Epithelial cell of prostate (primary cell): Measurements from ENCODE around the gene GPD1.
"Not testable (repeated sequence)": the region's sequence is repeated elsewhere in the genome, so short reads cannot be mapped to it uniquely, and the experiment has no call there.

Source experiments
- DNase-seq: peaks from one replicate; pipeline ENCODE4 v3.0.0-alpha.2; 2011; ENCODE audit warnings: low read depth, low spot score
- H3K27ac ChIP-seq: fragments of 450-650 bp; 2 replicates; pipeline ENCODE4 v1.5.1; 2017; ENCODE audit warnings: mild to moderate bottlenecking

GPD1 gene

GRCh38 chr12:50073206-50073605 is 30.6 kb upstream of the GPD1 start:
- DNase-seq = no peak
- H3K27ac ChIP-seq = no peak overlapping the region

- no peak for DNase-seq
- H3K27ac ChIP-seq = no peak overlapping the region
These were observed 30.1 kb upstream of the GPD1 start for GRCh38 chr12:50073712-50074111.

DNA sequence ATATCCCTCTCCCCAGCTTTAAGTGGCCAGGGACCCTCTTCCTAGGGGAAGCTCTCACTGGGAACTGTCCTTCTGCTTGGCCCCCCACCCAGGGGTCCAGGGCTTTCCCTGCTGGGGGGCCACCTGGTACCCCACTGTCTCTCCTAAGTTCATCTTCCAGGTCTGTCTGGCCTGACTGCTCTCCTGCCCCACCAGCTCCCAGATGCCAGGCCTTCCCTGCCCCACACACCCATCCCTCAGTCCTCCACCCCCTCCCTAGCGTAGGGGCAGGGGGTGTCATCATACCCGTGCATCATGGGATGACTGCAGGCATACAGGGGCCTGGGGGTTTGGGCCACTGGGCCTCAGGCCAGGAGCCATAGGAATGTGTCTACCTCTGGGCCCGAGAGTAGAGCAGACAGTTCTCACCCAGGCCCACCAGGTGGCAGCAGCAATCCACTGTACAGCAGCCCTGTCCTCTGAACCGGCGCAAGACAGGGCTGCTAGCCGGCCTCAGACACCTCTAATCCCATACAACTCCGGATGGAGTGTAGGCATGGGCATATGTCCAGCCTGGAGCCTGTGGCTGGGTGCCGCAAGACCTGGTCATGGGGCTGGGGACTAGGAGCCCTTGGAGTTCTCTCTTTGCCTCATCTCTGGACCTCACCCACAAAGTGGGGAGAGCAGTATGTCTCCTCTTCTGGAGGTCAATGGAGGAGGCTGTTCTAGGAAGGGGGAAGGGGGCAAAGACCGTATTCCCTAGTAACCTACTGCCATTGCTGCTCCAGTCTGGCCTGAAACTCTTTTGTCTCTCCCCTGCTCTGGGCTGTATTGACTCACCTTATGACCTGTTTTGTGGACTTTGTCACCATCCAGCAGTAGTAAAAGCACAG is 28.6 kb upstream of the GPD1 start:
- no peak overlapping the region for H3K27ac ChIP-seq
- no peak for DNase-seq

- no peak for DNase-seq
- H3K27ac ChIP-seq = no peak overlapping the region
These were observed 28.0 kb upstream of the GPD1 start for GRCh38 chr12:50075808-50076170.

GRCh38 chr12:50077099-50077498 is 26.7 kb upstream of the GPD1 start:
- H3K27ac ChIP-seq = no peak overlapping the region
- DNase-seq = no peak

- DNase-seq = no peak
- H3K27ac ChIP-seq = no peak overlapping the region
These were observed 25.5 kb upstream of the GPD1 start for GRCh38 chr12:50078281-50078680.

GRCh38 chr12:50079771-50080170 is 24.0 kb upstream of the GPD1 start:
- no peak for DNase-seq
- H3K27ac ChIP-seq = no peak overlapping the region

- DNase-seq = no peak
- H3K27ac ChIP-seq = no peak overlapping the region
These were observed 22.6 kb upstream of the GPD1 start for GRCh38 chr12:50081096-50081808.

DNA sequence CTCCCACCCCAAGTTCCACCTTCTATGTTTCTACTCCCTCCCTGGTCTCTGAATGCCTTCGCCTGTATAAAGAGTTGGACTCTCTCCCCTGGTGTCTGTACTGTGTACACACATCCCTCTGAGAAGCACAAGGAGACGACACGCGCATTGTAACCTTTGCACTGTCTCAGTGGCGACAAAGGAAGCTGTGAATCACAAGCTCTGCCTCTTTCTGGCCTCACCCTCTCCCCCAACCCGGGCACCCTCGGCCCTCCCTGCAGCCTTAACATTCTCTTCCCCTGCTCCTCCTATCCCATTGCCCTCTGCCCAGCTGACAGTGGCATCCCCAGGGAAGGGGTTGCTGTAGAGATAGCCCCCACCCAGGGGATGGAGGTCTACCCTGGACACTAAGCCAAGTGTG is 21.2 kb upstream of the GPD1 start:
- H3K27ac ChIP-seq = no peak overlapping the region
- DNase-seq = no peak

DNA sequence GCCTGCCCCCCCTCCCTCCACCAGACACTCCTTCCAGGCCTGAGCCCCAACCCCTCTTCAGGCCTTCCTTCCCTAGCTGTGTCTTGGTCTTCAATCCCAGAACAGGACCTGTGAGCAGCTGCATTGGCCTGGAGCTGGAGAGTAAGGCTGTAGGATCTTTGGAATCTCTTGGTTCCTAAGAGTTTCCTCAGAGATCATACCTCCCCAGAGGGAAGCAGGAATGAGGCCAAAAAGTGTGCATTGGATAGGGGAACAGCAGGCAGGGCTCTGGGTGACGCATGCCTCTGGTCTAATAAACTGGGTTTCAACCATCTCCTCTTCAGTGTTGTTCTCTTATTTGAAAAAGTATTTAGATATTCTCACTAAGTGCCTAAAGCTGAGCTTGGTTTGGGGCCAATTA is 20.5 kb upstream of the GPD1 start:
- H3K27ac ChIP-seq = no peak overlapping the region

DNA sequence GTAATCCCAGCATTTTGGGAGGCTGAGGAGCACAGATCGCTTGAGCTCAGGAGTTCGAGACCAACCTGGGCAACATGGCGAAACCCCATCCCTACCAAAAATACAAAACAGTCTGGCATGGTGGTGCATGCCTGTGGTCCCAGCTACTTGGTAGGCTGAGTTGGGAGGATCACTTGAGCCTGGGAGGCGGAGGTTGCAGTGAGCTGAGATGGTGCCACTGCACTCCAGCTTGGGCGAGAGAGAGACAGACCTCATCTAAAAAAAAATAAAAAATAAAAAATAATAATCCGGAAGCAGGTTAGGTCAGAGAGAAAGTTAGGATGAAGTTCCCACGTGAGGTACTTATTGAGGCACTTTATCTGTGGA is 19.4 kb upstream of the GPD1 start:
- DNase-seq = not testable (repeated sequence)
- peak overlapping the region; percentile 100 for H3K27ac ChIP-seq

More for the DNA sequence above, 20.5 kb upstream of the GPD1 start:
- DNase-seq = no peak

DNA sequence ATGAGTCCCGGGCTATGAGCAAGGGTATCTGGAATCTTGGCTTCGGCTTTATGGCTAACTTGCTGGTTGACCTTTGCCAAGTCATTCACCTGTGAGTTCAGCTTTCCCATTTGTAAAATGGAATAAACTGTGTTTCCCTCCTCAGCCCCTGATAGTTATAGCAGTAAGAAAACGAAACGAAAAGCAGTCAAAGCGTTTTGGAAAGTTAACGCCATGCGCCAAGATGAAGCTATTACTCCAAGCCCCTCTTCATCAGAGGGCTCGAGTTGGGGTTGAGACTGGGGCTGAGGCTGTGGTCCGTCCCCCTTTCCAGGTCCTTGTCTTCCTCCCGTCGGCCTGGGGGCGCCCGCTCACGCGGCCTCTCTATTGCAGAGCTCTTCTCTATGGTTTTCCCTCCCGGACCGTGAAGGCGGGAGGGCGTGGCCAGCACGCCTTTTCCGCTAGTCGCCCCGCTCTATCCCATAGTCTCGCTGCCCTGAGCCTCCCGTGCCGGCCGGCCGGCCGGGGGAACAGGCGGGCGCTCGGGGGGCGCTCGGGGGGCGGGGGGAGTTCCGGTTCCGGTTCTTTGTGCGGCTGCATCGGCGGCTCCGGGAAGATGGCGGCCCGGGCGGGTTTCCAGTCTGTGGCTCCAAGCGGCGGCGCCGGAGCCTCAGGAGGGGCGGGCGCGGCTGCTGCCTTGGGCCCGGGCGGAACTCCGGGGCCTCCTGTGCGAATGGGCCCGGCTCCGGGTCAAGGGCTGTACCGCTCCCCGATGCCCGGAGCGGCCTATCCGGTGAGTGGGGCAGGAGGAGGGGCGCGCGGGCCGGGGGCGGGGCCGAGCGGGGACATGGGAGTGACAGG is 18.8 kb upstream of the GPD1 start, which contains the start of gene SMARCD1:
SMARCD1 (plus strand) TSS at position 568 of the 840 bp plus-strand sequence; CDS start at position 596, 28 bp downstream.
- DNase-seq = no peak
- H3K27ac ChIP-seq = peak within 1 kb of the TSS; percentile 100

- no peak for DNase-seq
- H3K27ac ChIP-seq = peak overlapping the region; percentile 100
These were observed 18.2 kb upstream of the GPD1 start for GRCh38 chr12:50085615-50086072.

GRCh38 chr12:50086148-50086547 is 17.7 kb upstream of the GPD1 start:
- H3K27ac ChIP-seq = peak overlapping the region; percentile 100
- DNase-seq = no peak

DNA sequence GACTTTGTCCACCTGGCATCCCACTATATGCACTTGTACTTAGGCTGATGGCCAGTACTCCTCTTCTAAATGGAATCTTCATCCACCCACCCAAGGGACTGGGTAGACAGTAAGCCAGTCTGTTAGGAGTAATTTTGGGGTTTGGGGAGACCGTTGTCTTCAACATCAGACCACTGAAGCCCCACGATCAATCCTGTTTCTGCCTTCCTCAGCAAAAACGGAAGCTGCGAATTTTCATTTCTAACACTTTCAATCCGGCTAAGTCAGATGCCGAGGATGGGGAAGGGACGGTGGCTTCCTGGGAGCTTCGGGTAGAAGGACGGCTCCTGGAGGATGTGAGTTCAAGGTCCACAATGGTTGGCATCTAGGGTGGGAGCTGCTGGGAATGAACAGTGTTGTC is 16.7 kb upstream of the GPD1 start:
- DNase-seq = no peak
- H3K27ac ChIP-seq = peak overlapping the region; percentile 100

DNA sequence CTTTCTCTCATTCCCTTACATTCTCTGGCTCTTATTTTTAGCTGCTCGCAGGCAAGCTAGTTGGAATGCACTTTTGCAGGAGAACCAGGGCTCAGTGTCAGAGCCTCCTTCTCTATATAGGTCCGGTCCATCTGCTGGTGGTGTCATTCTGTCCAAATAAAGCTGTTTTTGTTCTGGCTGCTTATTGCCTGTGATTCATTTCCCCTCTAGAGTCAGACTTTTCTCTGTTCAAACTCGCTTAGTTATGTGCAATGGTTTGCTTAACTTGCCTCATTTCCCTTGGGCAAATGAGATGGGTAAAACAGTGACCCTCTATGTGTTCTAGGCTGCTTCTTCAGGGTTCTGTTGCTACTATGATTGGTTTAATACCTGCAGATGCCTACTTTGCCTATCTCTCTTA is 15.8 kb upstream of the GPD1 start:
- DNase-seq = peak; percentile 56
- H3K27ac ChIP-seq = peak overlapping the region; percentile 100

DNA sequence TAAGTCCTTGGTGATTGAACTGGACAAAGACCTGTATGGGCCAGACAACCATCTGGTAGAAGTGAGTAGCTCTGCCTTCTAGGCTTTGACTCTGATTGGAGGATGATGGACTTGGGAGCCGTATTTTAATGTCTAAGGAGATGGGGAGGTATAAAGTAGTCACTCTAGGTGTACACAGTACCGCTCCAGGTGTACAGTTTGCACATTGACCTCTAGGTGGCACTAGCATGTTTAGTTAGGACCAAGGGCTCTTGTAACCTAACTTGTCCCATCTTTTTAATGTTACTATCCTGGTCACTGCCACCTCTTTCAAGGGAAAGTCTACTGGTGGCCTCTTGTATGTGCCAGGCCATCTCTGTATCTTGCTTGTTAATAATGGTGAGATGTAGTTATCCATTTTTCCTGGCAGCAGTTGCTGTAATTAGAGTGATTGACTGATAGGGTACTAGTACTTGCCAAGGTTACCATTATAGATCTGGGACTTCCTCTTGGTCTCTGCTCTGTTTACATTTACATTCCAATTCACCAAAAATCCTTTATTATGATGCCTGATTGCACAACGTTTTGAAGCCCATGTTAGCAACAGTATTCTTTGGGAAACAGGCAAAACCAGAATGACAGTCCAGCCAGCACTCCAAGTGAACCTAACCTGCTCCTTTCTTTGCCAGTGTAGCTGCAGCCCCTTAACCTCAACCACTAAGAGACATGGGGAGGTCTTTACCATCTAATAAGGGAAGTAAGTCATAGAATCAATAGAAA is 15.1 kb upstream of the GPD1 start:
- DNase-seq = no peak

GRCh38 chr12:50089730-50090129 is 14.1 kb upstream of the GPD1 start:
- DNase-seq = no peak
- H3K27ac ChIP-seq = peak overlapping the region; percentile 100

More for the DNA sequence above, 15.1 kb upstream of the GPD1 start:
- H3K27ac ChIP-seq = peak overlapping the region; percentile 100

GRCh38 chr12:50090391-50090790 is 13.4 kb upstream of the GPD1 start:
- no peak for DNase-seq
- H3K27ac ChIP-seq = no peak overlapping the region

DNA sequence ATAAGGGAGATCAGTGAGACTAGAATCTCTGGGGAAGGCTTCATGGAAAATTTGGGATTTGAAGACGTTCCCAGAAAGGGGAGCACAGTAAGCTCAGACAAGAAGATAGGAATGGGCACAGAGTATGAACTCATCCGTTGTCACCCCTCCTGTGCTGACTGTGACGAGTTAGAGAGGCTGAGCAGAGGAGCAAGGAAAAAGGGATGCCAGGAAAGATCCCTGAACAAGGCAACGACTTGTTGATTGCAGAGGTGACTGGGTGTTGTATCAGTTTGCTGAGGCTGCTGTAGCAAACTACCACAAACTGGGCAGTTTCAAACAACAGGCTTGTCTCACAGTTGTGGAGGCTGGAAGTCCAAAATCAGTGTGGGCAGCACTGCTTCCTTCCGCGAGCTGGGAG is 5.9 kb upstream of the GPD1 start:
- H3K27ac ChIP-seq = no peak overlapping the region
- DNase-seq = no peak
